Measurements from ENCODE around the gene CHCHD3. TPM values are rescaled to one million over a fixed set of nuclear protein-coding genes. Genes with fewer than 3 reads are reported as not detected.

Gene CHCHD3
- total and polyA plus RNA-seq, 12 donors: 12.3 to 113 (median 54.2) TPM

DNA sequence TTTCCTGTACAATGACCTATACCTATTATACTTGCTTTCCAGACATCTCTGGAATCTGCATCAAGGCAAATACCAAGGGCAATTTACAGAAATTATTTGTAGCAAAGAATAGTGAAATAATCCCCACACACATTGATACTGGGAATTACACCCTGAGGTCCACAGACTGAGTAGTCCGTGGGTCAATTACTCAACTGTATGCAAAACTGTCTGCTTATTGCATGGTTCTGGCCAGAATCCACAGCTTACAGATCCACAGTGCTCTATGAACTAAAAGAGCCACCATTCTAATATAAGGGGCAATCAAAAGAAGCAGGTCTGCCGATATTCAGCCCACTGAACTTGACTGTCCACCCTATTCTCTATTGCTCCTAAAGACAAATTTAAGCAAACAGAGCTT lies 5.7 kb downstream of the CHCHD3 start:
- H3K27ac ChIP-seq: no peak overlapping the region
- no peak for TF ChIP-seq POLR2A (IDR thresholded peaks at IDR 0.05)
- TF ChIP-seq, protein P1, sequence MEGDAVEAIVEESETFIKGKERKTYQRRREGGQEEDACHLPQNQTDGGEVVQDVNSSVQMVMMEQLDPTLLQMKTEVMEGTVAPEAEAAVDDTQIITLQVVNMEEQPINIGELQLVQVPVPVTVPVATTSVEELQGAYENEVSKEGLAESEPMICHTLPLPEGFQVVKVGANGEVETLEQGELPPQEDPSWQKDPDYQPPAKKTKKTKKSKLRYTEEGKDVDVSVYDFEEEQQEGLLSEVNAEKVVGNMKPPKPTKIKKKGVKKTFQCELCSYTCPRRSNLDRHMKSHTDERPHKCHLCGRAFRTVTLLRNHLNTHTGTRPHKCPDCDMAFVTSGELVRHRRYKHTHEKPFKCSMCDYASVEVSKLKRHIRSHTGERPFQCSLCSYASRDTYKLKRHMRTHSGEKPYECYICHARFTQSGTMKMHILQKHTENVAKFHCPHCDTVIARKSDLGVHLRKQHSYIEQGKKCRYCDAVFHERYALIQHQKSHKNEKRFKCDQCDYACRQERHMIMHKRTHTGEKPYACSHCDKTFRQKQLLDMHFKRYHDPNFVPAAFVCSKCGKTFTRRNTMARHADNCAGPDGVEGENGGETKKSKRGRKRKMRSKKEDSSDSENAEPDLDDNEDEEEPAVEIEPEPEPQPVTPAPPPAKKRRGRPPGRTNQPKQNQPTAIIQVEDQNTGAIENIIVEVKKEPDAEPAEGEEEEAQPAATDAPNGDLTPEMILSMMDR (IDR thresholded peaks at IDR 0.05): no peak
- WGBS, 4 donors: 64 to 82% (median 73%) methylated on average over 2 of the region's 2 CpGs
- H3K27me3 ChIP-seq: no peaks in the 10 kb centered on the region
- DNase-seq: no peak
- no peaks in the 10 kb centered on the region for H3K9me3 ChIP-seq (replicated peaks in 1 of 3)
- H3K36me3 ChIP-seq (replicated peaks in 1 of 2): no peaks in the 10 kb centered on the region
- intact Hi-C loops (cut with DNase I): no loop called here
- H3K4me1 ChIP-seq (replicated peaks in 1 of 2): peaks cover 11 to 31% of the 10 kb centered on the region in 2 donors
- H3K4me3 ChIP-seq: no peak overlapping the region

DNA sequence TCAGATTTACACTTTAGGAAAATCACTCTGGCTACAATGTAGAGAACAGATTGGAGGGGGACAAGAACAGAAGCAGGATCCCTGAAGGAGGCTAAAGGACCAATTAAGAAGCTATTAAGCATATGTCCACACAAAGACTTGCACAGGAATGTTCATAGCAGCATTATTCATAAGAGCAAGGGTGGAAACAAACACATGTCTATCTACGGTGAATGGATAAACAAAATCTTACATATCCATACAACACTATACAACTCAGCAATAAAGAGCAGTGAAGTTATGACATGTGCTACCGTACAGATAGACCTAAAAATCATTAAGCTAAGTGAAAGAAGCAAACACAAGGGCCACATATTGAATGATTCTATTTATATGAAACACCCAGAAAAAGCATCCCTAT lies 10.4 kb downstream of the CHCHD3 start:
- Histone ChIP-seq H3K27ac (no peak overlapping the region), H3K4me3 (no peak overlapping the region), H3K4me1 (replicated peaks in 1 of 2) (peaks cover 0 to 10% of the 10 kb centered on the region in 2 donors), H3K36me3 (replicated peaks in 1 of 2) (no peaks in the 10 kb centered on the region), H3K9me3 (replicated peaks in 1 of 3) (no peaks in the 10 kb centered on the region), H3K27me3 (no peaks in the 10 kb centered on the region)
- intact Hi-C loops (cut with DNase I): no loop called here
- no peak for DNase-seq
- WGBS, 4 donors: 94 to 98% (median 97%) methylated on average over 2 of the region's 2 CpGs
- TF ChIP-seq, protein P1 (IDR thresholded peaks at IDR 0.05): no peak
- no peak for TF ChIP-seq POLR2A (IDR thresholded peaks at IDR 0.05)

DNA sequence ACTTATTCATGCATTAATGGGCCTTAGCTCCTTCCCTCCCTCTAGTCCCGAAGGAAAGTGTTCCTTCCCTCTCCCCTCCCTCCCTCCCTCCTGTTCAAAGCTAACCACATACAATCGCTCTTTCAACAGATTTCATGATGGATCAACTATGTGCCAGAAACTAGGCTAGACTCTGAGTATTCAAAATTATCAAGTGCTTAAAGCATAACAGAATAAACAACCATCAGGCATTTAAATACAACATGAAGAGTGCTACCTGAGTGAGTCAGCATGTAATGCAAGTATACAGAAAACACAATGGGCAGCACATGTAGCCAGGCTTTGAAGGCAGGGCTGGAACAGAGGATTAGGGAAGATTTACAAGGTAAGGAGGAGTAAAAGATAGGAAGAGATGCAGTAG lies 11.3 kb downstream of the CHCHD3 start:
- intact Hi-C loops (cut with DNase I): no loop called here
- no peak overlapping the region for H3K4me3 ChIP-seq
- peaks cover 0 to 7% of the 10 kb centered on the region in 2 donors for H3K4me1 ChIP-seq (replicated peaks in 1 of 2)
- H3K9me3 ChIP-seq (replicated peaks in 1 of 3): no peaks in the 10 kb centered on the region
- no peaks in the 10 kb centered on the region for H3K36me3 ChIP-seq (replicated peaks in 1 of 2)
- DNase-seq: no peak
- whole genome bisulfite sequencing, 4 donors: 62 to 85% (median 77%) methylated on average over 2 of the region's 2 CpGs
- no peak overlapping the region for H3K27ac ChIP-seq
- no peaks in the 10 kb centered on the region for H3K27me3 ChIP-seq
- TF ChIP-seq, protein P1 (IDR thresholded peaks at IDR 0.05): no peak
- no peak for TF ChIP-seq POLR2A (IDR thresholded peaks at IDR 0.05)

GRCh38 chr7:133065301-133065700 lies 16.6 kb downstream of the CHCHD3 start:
- no peaks in the 10 kb centered on the region for H3K9me3 ChIP-seq (replicated peaks in 1 of 3)
- no peak overlapping the region for H3K27ac ChIP-seq
- 88 to 95% (median 93%) methylated on average over 1 of the region's 1 CpG for whole genome bisulfite sequencing, 4 donors
- no peak for DNase-seq
- no peaks in the 10 kb centered on the region for H3K36me3 ChIP-seq (replicated peaks in 1 of 2)
- H3K4me3 ChIP-seq: no peak overlapping the region
- H3K27me3 ChIP-seq: no peaks in the 10 kb centered on the region
- H3K4me1 ChIP-seq (replicated peaks in 1 of 2): peaks cover 0 to 14% of the 10 kb centered on the region in 2 donors
- intact Hi-C loops (cut with DNase I): no loop called here
- TF ChIP-seq, protein P1 (IDR thresholded peaks at IDR 0.05): no peak
- no peak for TF ChIP-seq POLR2A (IDR thresholded peaks at IDR 0.05)
